PC-9 (cell line): Measurements from ENCODE around the gene SRP14. TPM values are rescaled to one million over a fixed set of nuclear protein-coding genes. Genes with fewer than 3 reads are reported as not detected.

ENCODE experiments used
- BruUV-seq: library from RNA; stranded (reverse); fragments of 400-500 nt; replicated peaks from 2 replicates; lab custom pipeline; 2021; lab: Mats Ljungman, UMichigan
- CTCF ChIA-PET: fragments of 300-600 bp; sonication (Branson Sonifier 250); formaldehyde crosslinking; loops from one replicate; lab custom pipeline; 2022; ENCODE audit warnings: antibody characterized with exemption; lab: Charles Lee
- POLR2A ChIA-PET: fragments of 300-600 bp; sonication (Branson Sonifier 250); formaldehyde crosslinking; loops from one replicate; lab custom pipeline; 2022; ENCODE audit warnings: antibody characterized with exemption; ENCODE audit not compliant: unreplicated experiment; lab: Charles Lee
- DNase-seq, 2 experiments: peaks; one replicate each; pipeline versions ENCODE4 v3.0.0 to v3.0.0-alpha.2; 2015 to 2022; ENCODE audit warnings: mixed read lengths in 1 of 2
- H2AFZ ChIP-seq: fragments of 200-600 bp; sonication (generic); 2 replicates; pipeline ENCODE4 v1.8.1; 2017; ENCODE audit warnings: antibody characterized with exemption
- H3F3A ChIP-seq: fragments of 200-600 bp; sonication (generic); 2 replicates; pipeline ENCODE4 v1.8.1; 2017; ENCODE audit warnings: antibody characterized with exemption, mild to moderate bottlenecking, low read depth; ENCODE audit not compliant: insufficient read depth
- H3K27ac ChIP-seq: fragments of 200-600 bp; sonication (generic); 2 replicates; pipeline ENCODE4 v1.6.1; 2016; ENCODE audit warnings: mixed run types
- H3K27me3 ChIP-seq: fragments of 200-600 bp; sonication (generic); 2 replicates; pipeline ENCODE4 v1.6.1; 2016; ENCODE audit warnings: low read depth, mixed run types; ENCODE audit not compliant: insufficient read depth
- H3K36me3 ChIP-seq: fragments of 200-600 bp; sonication (generic); 2 replicates; pipeline ENCODE4 v1.6.1; 2016; ENCODE audit warnings: low read depth, mixed run types
- H3K4me1 ChIP-seq: fragments of 200-600 bp; sonication (generic); replicated peaks from 2 replicates; pipeline ENCODE4 v1.6.1; 2016; ENCODE audit warnings: mixed run types; ENCODE audit not compliant: insufficient read depth
- H3K4me2 ChIP-seq: fragments of 200-600 bp; sonication (generic); 2 replicates; pipeline ENCODE4 v1.6.1; 2017; ENCODE audit warnings: mixed run types
- H3K4me3 ChIP-seq: fragments of 200-600 bp; sonication (generic); 2 replicates; pipeline ENCODE4 v1.6.1; 2016; ENCODE audit warnings: mixed run types
- H3K79me2 ChIP-seq: fragments of 200-600 bp; sonication (generic); 2 replicates; pipeline ENCODE4 v1.6.1; 2017; ENCODE audit warnings: low read depth, mixed run types
- H3K9me2 ChIP-seq: fragments of 200-600 bp; sonication (generic); 2 replicates; pipeline ENCODE4 v1.8.1; 2017; ENCODE audit warnings: mild to moderate bottlenecking; ENCODE audit not compliant: insufficient read depth
- H3K9me3 ChIP-seq: fragments of 200-600 bp; sonication (generic); 2 replicates; pipeline ENCODE4 v1.8.1; 2016; ENCODE audit warnings: low read depth; ENCODE audit not compliant: insufficient read depth
- H4K20me1 ChIP-seq: fragments of 200-600 bp; sonication (generic); 2 replicates; pipeline ENCODE4 v1.8.1; 2017; ENCODE audit not compliant: insufficient read depth
- EZH2 ChIP-seq: fragments of 200-600 bp; sonication (generic); IDR thresholded peaks from 2 replicates; pipeline ENCODE4 v1.8.0; 2017; ENCODE audit warnings: antibody characterized with exemption, low read depth
- intact Hi-C: fragments of 100-400 bp; cut with micrococcal nuclease; formaldehyde crosslinking; loops from one replicate; pipeline ENCODE4 v1.10.0; 2022; ENCODE audit not compliant: unreplicated experiment
- total RNA-seq: library from RNA; stranded (reverse); gene quantifications from 2 replicates; pipeline ENCODE4 v1.2.3, GENCODE V29; 2021
- TF ChIP-seq, protein P1 (sequence below): fragments of 200-600 bp; sonication (generic); conservative IDR thresholded peaks from 2 replicates; pipeline ENCODE4 v1.6.1; 2017; ENCODE audit warnings: mixed run types, antibody characterized with exemption, mild to moderate bottlenecking, moderate library complexity

The SRP14 gene
- total RNA-seq, 1 experiment from 2014 or later: 196 TPM

DNA sequence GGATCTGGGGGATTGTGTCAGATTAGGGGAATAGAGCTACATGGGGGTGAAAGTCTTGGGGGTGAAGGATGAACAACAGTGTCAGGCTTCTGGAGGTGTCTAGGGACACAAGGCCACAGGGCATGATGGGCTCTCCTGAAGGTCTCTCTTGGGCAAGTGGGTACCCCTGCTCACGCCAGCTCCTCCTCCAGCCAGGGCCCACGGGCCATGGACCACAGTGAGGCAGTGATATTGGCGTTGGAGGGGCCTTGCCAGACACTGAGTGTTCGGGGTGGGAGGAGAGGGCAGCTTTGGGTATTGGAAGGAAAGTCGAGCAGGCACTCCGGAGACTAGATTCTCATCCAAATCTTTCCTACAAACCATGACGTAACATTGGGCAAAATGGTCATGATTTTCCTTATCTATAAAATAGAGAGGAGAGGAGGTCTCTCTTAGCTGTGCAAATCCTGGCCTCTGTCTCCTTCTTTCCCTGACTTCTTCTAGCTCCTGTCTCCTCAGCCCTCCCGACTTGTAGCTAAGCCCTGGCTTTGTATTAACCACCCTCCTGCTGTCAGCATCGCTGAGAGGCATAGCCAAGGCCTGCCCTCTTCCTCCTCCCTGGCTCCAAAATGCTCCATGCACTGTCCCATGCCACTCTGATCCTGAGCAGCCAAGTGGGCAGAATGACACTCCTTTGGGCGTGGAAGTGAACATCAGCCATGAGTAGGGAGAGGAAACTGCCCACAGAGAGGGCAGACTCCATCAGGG lies 24.0 kb upstream of the SRP14 start:
- Histone ChIP-seq H3K4me2 (peak overlapping the region; percentile 42), H3K36me3 (no peaks in the 10 kb centered on the region), H3K9me2 (no peaks in the 10 kb centered on the region), H3K9me3 (no peaks in the 10 kb centered on the region), H3F3A (peaks cover 17% of the 10 kb centered on the region; the same call in 1 of the 2 replicates), H2AFZ (no peak overlapping the region), H3K79me2 (no peaks in the 10 kb centered on the region), H3K4me1 (peaks cover 60% of the 10 kb centered on the region), H3K4me3 (no peak overlapping the region), H4K20me1 (no peaks in the 10 kb centered on the region), H3K27me3 (no peaks in the 10 kb centered on the region), H3K27ac (peak overlapping the region; percentile 65)
- TF ChIP-seq, protein P1, sequence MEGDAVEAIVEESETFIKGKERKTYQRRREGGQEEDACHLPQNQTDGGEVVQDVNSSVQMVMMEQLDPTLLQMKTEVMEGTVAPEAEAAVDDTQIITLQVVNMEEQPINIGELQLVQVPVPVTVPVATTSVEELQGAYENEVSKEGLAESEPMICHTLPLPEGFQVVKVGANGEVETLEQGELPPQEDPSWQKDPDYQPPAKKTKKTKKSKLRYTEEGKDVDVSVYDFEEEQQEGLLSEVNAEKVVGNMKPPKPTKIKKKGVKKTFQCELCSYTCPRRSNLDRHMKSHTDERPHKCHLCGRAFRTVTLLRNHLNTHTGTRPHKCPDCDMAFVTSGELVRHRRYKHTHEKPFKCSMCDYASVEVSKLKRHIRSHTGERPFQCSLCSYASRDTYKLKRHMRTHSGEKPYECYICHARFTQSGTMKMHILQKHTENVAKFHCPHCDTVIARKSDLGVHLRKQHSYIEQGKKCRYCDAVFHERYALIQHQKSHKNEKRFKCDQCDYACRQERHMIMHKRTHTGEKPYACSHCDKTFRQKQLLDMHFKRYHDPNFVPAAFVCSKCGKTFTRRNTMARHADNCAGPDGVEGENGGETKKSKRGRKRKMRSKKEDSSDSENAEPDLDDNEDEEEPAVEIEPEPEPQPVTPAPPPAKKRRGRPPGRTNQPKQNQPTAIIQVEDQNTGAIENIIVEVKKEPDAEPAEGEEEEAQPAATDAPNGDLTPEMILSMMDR: no peak
- TF ChIP-seq EZH2: no peak
- no peak for DNase-seq
- CTCF ChIA-PET: interaction anchor here (0.5 kb wide), 1 partner anchor 33 kb away, joined by 4 read pairs; no protein-coding TSS in a partner anchor
- POLR2A ChIA-PET: no interaction called here
- intact Hi-C loops: no loop called here
- TSS peak; percentile 44 for BruUV-seq

DNA sequence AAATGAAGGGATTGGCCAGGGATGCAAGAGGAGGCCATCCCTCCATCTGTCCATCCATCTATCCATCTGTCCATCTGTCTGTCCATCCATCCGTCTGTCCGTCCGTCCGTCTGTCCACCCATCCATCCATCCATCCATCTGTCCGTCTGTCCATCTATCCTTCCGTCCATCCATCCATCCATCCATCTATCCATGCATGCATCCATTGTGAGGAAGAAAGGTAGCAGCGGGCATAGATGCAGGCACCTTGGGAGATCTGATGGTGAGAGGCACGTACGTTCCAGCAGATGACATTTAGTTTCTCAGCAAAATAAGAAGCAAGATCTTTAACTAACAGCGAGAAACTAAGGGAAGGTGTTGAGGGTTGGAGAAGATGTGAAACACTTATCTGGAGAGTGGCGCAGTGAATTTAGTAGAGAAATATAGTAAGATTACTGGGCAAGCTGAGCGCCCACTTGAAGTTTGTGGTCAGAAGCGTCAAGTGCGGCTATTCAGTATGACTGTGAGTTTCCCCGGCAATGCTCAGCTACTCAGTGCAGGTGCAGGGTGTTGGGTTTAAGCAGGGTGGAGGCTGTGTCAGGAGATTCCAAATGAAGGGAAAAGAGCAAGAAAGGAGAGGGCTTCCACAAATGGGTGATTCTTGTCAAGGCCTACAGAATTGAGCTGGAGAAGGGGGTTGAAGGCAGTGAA lies 22.4 kb upstream of the SRP14 start:
- H3F3A ChIP-seq: peaks cover 31% of the 10 kb centered on the region
- no TSS peak for BruUV-seq
- H3K79me2 ChIP-seq: no peaks in the 10 kb centered on the region
- no peaks in the 10 kb centered on the region for H3K9me2 ChIP-seq
- no peak overlapping the region for H3K4me2 ChIP-seq
- H3K4me1 ChIP-seq: peaks cover 62% of the 10 kb centered on the region
- ChIA-PET CTCF (no interaction called here), POLR2A (no interaction called here)
- H2AFZ ChIP-seq: no peak overlapping the region
- no peak overlapping the region for H3K4me3 ChIP-seq
- no peaks in the 10 kb centered on the region for H3K9me3 ChIP-seq
- intact Hi-C loops: no loop called here
- no peak overlapping the region for H3K27ac ChIP-seq
- no peaks in the 10 kb centered on the region for H3K36me3 ChIP-seq
- TF ChIP-seq, protein P1: no peak
- TF ChIP-seq EZH2: no peak
- H4K20me1 ChIP-seq: no peaks in the 10 kb centered on the region
- H3K27me3 ChIP-seq: no peaks in the 10 kb centered on the region
- DNase-seq: no peak

DNA sequence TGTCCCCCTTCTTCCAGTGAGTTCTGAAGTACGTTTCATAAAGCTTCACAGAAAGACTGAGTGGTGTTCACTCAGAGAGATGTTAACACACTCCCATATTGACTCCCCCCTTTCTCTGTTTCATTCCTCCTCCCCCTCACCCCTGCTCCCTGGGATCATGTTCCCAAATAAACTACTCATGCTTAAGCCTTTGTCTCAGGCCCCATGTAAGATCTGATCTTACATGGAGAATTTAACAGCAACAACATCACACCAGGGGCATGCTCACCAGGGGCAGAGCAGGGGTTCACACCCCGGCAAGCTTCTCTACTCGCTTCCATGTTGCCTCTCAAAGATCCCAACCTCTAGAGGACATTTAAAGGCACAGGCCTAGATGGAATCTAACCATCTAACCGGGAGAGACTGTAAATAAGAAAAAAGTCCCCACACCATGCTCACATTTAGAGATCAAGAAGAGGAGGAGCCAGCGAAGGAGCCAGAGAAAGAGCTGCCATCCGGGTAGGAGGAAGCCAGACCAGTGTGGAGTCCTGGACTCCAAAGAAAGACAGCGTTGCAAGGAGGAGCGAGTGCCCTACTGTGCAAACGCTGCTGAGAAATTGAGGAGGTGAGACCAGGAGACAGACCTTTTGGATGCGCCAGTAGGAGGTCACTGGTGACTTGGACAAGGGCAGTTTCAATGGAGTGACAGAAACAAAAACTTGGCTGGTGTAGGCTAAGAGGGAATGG lies 21.4 kb upstream of the SRP14 start:
- Histone ChIP-seq H3K4me1 (peaks cover 69% of the 10 kb centered on the region), H3K4me3 (no peak overlapping the region), H3K9me2 (no peaks in the 10 kb centered on the region), H4K20me1 (no peaks in the 10 kb centered on the region), H3K27me3 (no peaks in the 10 kb centered on the region), H3K9me3 (no peaks in the 10 kb centered on the region), H3K4me2 (no peak overlapping the region), H3F3A (peaks cover 41% of the 10 kb centered on the region), H2AFZ (no peak overlapping the region), H3K79me2 (no peaks in the 10 kb centered on the region), H3K36me3 (no peaks in the 10 kb centered on the region), H3K27ac (no peak overlapping the region)
- CTCF ChIA-PET: interaction anchor here (0.6 kb wide), 1 partner anchor 539 kb away, joined by 4 read pairs; no protein-coding TSS in a partner anchor
- DNase-seq: no peak
- POLR2A ChIA-PET: no interaction called here
- intact Hi-C loops: no loop called here
- no peak for TF ChIP-seq EZH2
- TF ChIP-seq, protein P1: no peak
- no TSS peak for BruUV-seq
